HCT116 (cell line): ENCODE results near the gene FNBP1L.

Experiments
- ATF3 ChIP-seq: IDR thresholded peaks from 2 replicates; pipeline ENCODE4 v1.6.1; 2012
- CEBPB ChIP-seq: IDR thresholded peaks from 2 replicates; pipeline ENCODE4 v1.6.1; 2012; ENCODE audit warnings: low read depth
- CTCF ChIP-seq, 3 experiments: fragments of 200-600 bp in 1 of 3; sonication (generic) in 1 of 3; IDR thresholded peaks in 2 of 3; conservative IDR thresholded peaks in 1 of 3; 2 replicates each; pipeline ENCODE4 v1.5.1; 2012 to 2017; ENCODE audit warnings: low read depth in 2 of 3, low read length in 2 of 3, antibody characterized with exemption in 1 of 3, borderline replicate concordance in 1 of 3, control low read depth in 1 of 3, mild to moderate bottlenecking in 1 of 3, mixed read lengths in 1 of 3, mixed run types in 1 of 3, moderate library complexity in 1 of 3; ENCODE audit not compliant: insufficient read depth in 1 of 3
- EGR1 ChIP-seq: IDR thresholded peaks from 2 replicates; pipeline ENCODE4 v1.6.1; 2012; ENCODE audit warnings: low read depth
- ELF1 ChIP-seq: IDR thresholded peaks from 2 replicates; pipeline ENCODE4 v1.6.1; 2012; ENCODE audit warnings: low read depth, borderline replicate concordance
- EZH2 ChIP-seq: fragments of 200-600 bp; sonication (generic); IDR thresholded peaks from 2 replicates; pipeline ENCODE4 v1.6.1; 2017; ENCODE audit warnings: antibody characterized with exemption, mixed run types
- EZH2phosphoT487 ChIP-seq: fragments of 200-600 bp; IDR thresholded peaks from 2 replicates; pipeline ENCODE4 v1.6.1; 2018; ENCODE audit warnings: antibody characterized with exemption, borderline replicate concordance
- POLR2A ChIP-seq: IDR thresholded peaks from 2 replicates; pipeline ENCODE4 v1.7.0; 2011; ENCODE audit warnings: borderline replicate concordance; ENCODE audit not compliant: insufficient read depth, insufficient read length; ENCODE audit errors: extremely low read depth
- POLR2AphosphoS5 ChIP-seq: IDR thresholded peaks from 2 replicates; pipeline ENCODE4 v1.6.1; 2011; ENCODE audit warnings: mild to moderate bottlenecking, low read depth, low read length, moderate library complexity
- SRF ChIP-seq: IDR thresholded peaks from 2 replicates; pipeline ENCODE4 v1.6.1; 2012; ENCODE audit warnings: low read depth
- TCF7L2 ChIP-seq: IDR thresholded peaks from 2 replicates; pipeline ENCODE4 v1.7.0; 2011; ENCODE audit warnings: borderline replicate concordance, inconsistent platforms; ENCODE audit not compliant: insufficient read depth, insufficient read length; ENCODE audit errors: extremely low read depth
- ZNF274 ChIP-seq: fragments of 200-500 bp; sonication (Bioruptor generic); IDR thresholded peaks from 2 replicates; pipeline ENCODE4 v1.6.1; 2014; ENCODE audit warnings: mild to moderate bottlenecking, low read depth, low read length, inconsistent platforms

- TF ChIP-seq TCF7L2 (no peak), CTCF (IDR thresholded peaks at IDR 0.05 in 2 of 3, conservative IDR thresholded peaks at IDR 0.05 in 1 of 3; ENCODE audit: borderline replicate concordance in 1 of 3, insufficient read depth in 1 of 3, low read depth in 2 of 3, low read length in 2 of 3) (no peak), POLR2A (no peak), EGR1 (no peak), ATF3 (no peak), POLR2AphosphoS5 (no peak), ELF1 (no peak), SRF (no peak), EZH2 (no peak), ZNF274 (no peak), EZH2phosphoT487 (no peak), CEBPB (no peak)
Observed at GRCh38 chr1:93467606-93468005, 19.7 kb downstream of the FNBP1L start.
